Kidney epithelial cell (primary cell): ENCODE results near the gene C1QTNF4. TPM values are rescaled to one million over a fixed set of nuclear protein-coding genes. Genes with fewer than 3 reads are reported as not detected.
"Not testable (repeated sequence)": the region's sequence is repeated elsewhere in the genome, so short reads cannot be mapped to it uniquely, and the experiment has no call there.

ENCODE experiments used
- DNase-seq: peaks from one replicate; pipeline ENCODE4 v3.0.0-alpha.2; 2010; ENCODE audit warnings: low read depth
- H3K27me3 ChIP-seq: 2 replicates; pipeline ENCODE4 v1.6.0; 2011; ENCODE audit warnings: low read length; ENCODE audit not compliant: control insufficient read depth, insufficient read depth
- H3K36me3 ChIP-seq: 2 replicates; pipeline ENCODE4 v1.5.1; 2011; ENCODE audit warnings: low read length; ENCODE audit not compliant: control insufficient read depth, insufficient read depth
- H3K4me3 ChIP-seq: 2 replicates; pipeline ENCODE4 v1.5.1; 2011; ENCODE audit warnings: low read depth, mild to moderate bottlenecking, control low read depth, low read length
- CTCF ChIP-seq: IDR thresholded peaks from 2 replicates; pipeline ENCODE4 v1.5.1; 2011; ENCODE audit warnings: mild to moderate bottlenecking, moderate library complexity, low read length, control low read depth, inconsistent platforms; ENCODE audit not compliant: insufficient read depth, poor library complexity, severe bottlenecking
- total RNA-seq: library from RNA; depleted of rRNA; stranded (reverse); fragments of >200 nt; gene quantifications from 2 replicates; pipeline ENCODE4 v1.2.3, GENCODE V29; 2015

The C1QTNF4 gene
- total RNA-seq, 1 donor from 2014 or later: 7.1 TPM

- Histone ChIP-seq H3K4me3 (no peak overlapping the region), H3K27me3 (no peaks in the 10 kb centered on the region)
- DNase-seq: no peak
These were observed 43.7 kb downstream of the C1QTNF4 start for GRCh38 chr11:47550288-47551047.

GRCh38 chr11:47546274-47546673 is 47.9 kb downstream of the C1QTNF4 start:
- H3K36me3 ChIP-seq, DNase-seq, H3K27me3 ChIP-seq: not testable (repeated sequence)

More at GRCh38 chr11:47550288-47551047, 43.7 kb downstream of the C1QTNF4 start:
- H3K36me3 ChIP-seq: no peaks in the 10 kb centered on the region
- TF ChIP-seq CTCF: no peak

GRCh38 chr11:47545298-47545697 is 48.9 kb downstream of the C1QTNF4 start:
- no peak overlapping the region for H3K4me3 ChIP-seq
- no peak for DNase-seq
- TF ChIP-seq CTCF: no peak
- H3K36me3 ChIP-seq: no peaks in the 10 kb centered on the region
- H3K27me3 ChIP-seq: no peaks in the 10 kb centered on the region

More at GRCh38 chr11:47546274-47546673, 47.9 kb downstream of the C1QTNF4 start:
- H3K4me3 ChIP-seq: not testable (repeated sequence)

GRCh38 chr11:47541070-47541469 is 53.1 kb downstream of the C1QTNF4 start:
- H3K27me3 ChIP-seq: no peaks in the 10 kb centered on the region
- H3K36me3 ChIP-seq: no peaks in the 10 kb centered on the region
- no peak overlapping the region for H3K4me3 ChIP-seq
- no peak for TF ChIP-seq CTCF
- DNase-seq: no peak

GRCh38 chr11:47539681-47540039 is 54.6 kb downstream of the C1QTNF4 start:
- TF ChIP-seq CTCF: no peak
- Histone ChIP-seq H3K4me3 (no peak overlapping the region), H3K36me3 (no peaks in the 10 kb centered on the region), H3K27me3 (no peaks in the 10 kb centered on the region)
- DNase-seq: no peak

Other genes with a start within 250 kb of the C1QTNF4 start
- gene MYBPC3, start 241.7 kb downstream of the C1QTNF4 start, total RNA-seq: not detected in 2 replicates
- 0.14 TPM in 1 of 2 replicates, not detected in the other for gene SPI1, start 215.9 kb downstream of the C1QTNF4 start, total RNA-seq
- 113 and 117 TPM in 2 replicates for gene SLC39A13, start 185.8 kb downstream of the C1QTNF4 start, total RNA-seq
- 115 and 126 TPM in 2 replicates for gene PSMC3, start 168.0 kb downstream of the C1QTNF4 start, total RNA-seq
- 0.14 and 0.21 TPM in 2 replicates for gene RAPSN, start 145.3 kb downstream of the C1QTNF4 start, total RNA-seq
- 76.3 and 90.6 TPM in 2 replicates for gene CELF1, start 41.3 kb downstream of the C1QTNF4 start, total RNA-seq
- 141 and 166 TPM in 2 replicates for gene PTPMT1, start 28.8 kb downstream of the C1QTNF4 start, total RNA-seq
- 19.6 and 21.5 TPM in 2 replicates for gene KBTBD4, start 15.4 kb downstream of the C1QTNF4 start, total RNA-seq
- 71.3 and 84.5 TPM in 2 replicates for gene NDUFS3, start 15.3 kb downstream of the C1QTNF4 start, total RNA-seq
- gene FAM180B, start 7.7 kb downstream of the C1QTNF4 start, total RNA-seq: not detected in 2 replicates
- 112 and 131 TPM in 2 replicates for gene MTCH2, start 48.1 kb upstream of the C1QTNF4 start, total RNA-seq
- gene AGBL2, start 121.0 kb upstream of the C1QTNF4 start, total RNA-seq: 0.29 and 0.62 TPM in 2 replicates
- 56.5 and 96.4 TPM in 2 replicates for gene FNBP4, start 172.9 kb upstream of the C1QTNF4 start, total RNA-seq